Hepatocyte (in vitro differentiated cells): Measurements from ENCODE around the gene LRRC4C.

Experiments
- CTCF ChIP-seq: fragments of 200-600 bp; sonication (generic); IDR thresholded peaks from 2 replicates; pipeline ENCODE4 v1.5.1; 2016; ENCODE audit warnings: antibody characterized with exemption, mild to moderate bottlenecking; ENCODE audit not compliant: poor library complexity
- EZH2phosphoT487 ChIP-seq: fragments of 200-600 bp; sonication (generic); IDR thresholded peaks from one replicate; pipeline ENCODE4 v1.6.1; 2018; ENCODE audit warnings: antibody characterized with exemption, mild to moderate bottlenecking, low read depth, moderate library complexity; ENCODE audit not compliant: unreplicated experiment, severe bottlenecking

GRCh38 chr11:41309111-41309522 is 150.3 kb downstream of the LRRC4C start:
- TF ChIP-seq CTCF (no peak), EZH2phosphoT487 (no peak)
